ENCODE results near the gene ZNF688. TPM values are rescaled to one million over a fixed set of nuclear protein-coding genes. Genes with fewer than 3 reads are reported as not detected.

The ZNF688 gene
- total and polyA plus RNA-seq, 9 of the 15 experiments (the other 6 are each of a cell fraction or from before 2014, with no cell fraction given): 0.48 to 12.9 (median 4.5) TPM

GRCh38 chr16:30535106-30535776, 36.3 kb downstream of the ZNF688 start (continued):
- TF ChIP-seq CUX1 (CRISPR knock-in tag; IDR thresholded peaks at IDR 0.05) (peak; percentile 85), ZNF175 (CRISPR knock-in tag; IDR thresholded peaks at IDR 0.05; ENCODE audit: low read depth) (no peak), MGA (IDR thresholded peaks at IDR 0.05) (peak; percentile 80), MED1 (CRISPR knock-in tag; IDR thresholded peaks at IDR 0.05; ENCODE audit: borderline replicate concordance) (no peak)
